Measurements from ENCODE around the gene RPS23. TPM values are rescaled to one million over a fixed set of nuclear protein-coding genes. Genes with fewer than 3 reads are reported as not detected.

RPS23 gene
- 2,350 TPM for total RNA-seq (ENCODE audit: unreplicated experiment)
- long read RNA-seq, transcript RPS23-201 (4 exons, 3,437 nt) = major isoform, 1,142 of 1,269 reads
- long read RNA-seq, transcript RPS23-203 (3 exons, 576 nt) = minor isoform, 89 of 1,269 reads
- long read RNA-seq, partial matches to known transcripts = 7 of 1,269 reads
- long read RNA-seq, other reads (novel, unspliced or antisense) = 30 of 1,269 reads

DNA sequence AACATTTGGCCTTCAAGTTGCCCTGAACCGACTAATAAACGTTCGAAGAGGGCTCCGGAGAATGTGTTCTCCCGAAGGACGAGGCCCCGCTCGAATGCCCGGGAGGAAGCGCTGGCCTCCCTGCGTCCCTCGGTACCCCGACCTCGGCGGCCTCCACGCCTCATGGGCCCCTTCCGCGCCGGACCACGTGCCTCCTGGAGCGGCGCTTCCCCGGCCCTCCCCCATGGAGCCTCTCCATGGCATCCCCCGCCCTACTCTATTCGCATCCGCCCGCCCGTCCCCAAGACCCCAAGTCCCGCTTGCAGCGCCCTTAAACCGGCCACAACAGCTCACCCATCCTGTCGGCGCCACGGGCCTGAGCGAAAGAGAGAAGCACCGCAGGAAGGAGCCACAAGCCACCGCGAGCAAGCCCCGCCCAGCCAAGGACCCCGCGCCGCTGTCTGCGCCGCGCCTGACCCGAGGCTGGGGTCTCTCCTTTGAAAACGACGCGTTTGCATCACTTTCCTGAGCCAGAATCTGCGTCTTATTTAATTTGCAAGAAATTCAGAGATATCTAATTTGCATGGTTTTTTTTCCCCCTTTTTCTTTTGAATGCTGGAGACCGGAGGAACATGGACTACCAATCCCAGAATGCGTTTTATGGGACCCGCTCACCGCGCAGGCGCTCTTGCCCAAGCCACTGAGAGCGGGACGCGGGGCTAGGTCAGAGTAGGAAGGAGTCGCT lies at the start of gene RPS23:
Gene RPS23 (minus strand): TSS at position 368 of the 724 bp plus-strand sequence. CDS start 31 bp downstream, at position 337.
- peaks cover 9% of the 10 kb centered on the region for H3K27me3 Mint-ChIP-seq (ENCODE audit: unreplicated experiment)

DNA sequence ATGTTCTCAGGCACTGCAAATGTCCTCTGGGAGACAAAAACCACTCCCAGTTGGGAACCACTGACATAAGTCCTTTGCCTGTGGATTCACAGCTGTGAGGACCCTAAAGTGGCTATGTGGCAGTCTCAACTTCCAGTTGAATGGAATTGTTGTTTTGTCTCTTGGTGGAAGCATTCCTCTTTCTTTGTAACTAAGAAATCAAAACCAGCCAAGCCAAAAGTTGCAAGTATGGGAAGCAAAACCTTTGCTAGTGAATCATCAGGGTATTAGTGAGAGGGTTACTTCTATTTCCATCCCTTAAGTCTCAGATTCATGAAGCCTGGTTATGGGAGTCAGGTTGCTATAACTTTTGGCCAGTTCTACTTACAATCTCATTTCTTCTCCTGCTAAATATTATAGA lies 49.8 kb upstream of the RPS23 start:
- no peak for DNase-seq (ENCODE audit: low spot score)
- Mint-ChIP-seq H3K27me3 (ENCODE audit: unreplicated experiment) (peaks cover 5% of the 10 kb centered on the region), H3K27ac (ENCODE audit: unreplicated experiment) (no peak overlapping the region), H3K36me3 (ENCODE audit: low read depth, unreplicated experiment) (peaks cover 7% of the 10 kb centered on the region), H3K4me1 (ENCODE audit: unreplicated experiment) (peaks cover 3% of the 10 kb centered on the region), H3K9me3 (ENCODE audit: unreplicated experiment) (no peaks in the 10 kb centered on the region), H3K4me3 (ENCODE audit: unreplicated experiment) (no peak overlapping the region)
- TF ChIP-seq CTCF (IDR thresholded peaks at IDR 0.05; ENCODE audit: unreplicated experiment) = no peak

More for the DNA sequence above, at the start of gene RPS23:
- Mint-ChIP-seq H3K27ac (ENCODE audit: unreplicated experiment) (peak within 1 kb of the TSS; percentile 97), H3K4me3 (ENCODE audit: unreplicated experiment) (peak within 1 kb of the TSS; percentile 94), H3K9me3 (ENCODE audit: unreplicated experiment) (no peaks in the 10 kb centered on the region), H3K4me1 (ENCODE audit: unreplicated experiment) (peaks cover 7% of the 10 kb centered on the region), H3K36me3 (ENCODE audit: low read depth, unreplicated experiment) (peaks cover 26% of the 10 kb centered on the region)
- no peak for TF ChIP-seq CTCF (IDR thresholded peaks at IDR 0.05; ENCODE audit: unreplicated experiment)
- peak; percentile 85 for DNase-seq (ENCODE audit: low spot score)

GRCh38 chr5:82325996-82326395 lies 47.8 kb upstream of the RPS23 start:
- H3K27ac Mint-ChIP-seq (ENCODE audit: unreplicated experiment) = no peak overlapping the region
- no peak for TF ChIP-seq CTCF (IDR thresholded peaks at IDR 0.05; ENCODE audit: unreplicated experiment)
- peaks cover 3% of the 10 kb centered on the region for H3K4me1 Mint-ChIP-seq (ENCODE audit: unreplicated experiment)
- peaks cover 5% of the 10 kb centered on the region for H3K27me3 Mint-ChIP-seq (ENCODE audit: unreplicated experiment)
- H3K36me3 Mint-ChIP-seq (ENCODE audit: low read depth, unreplicated experiment) = peaks cover 7% of the 10 kb centered on the region
- H3K4me3 Mint-ChIP-seq (ENCODE audit: unreplicated experiment) = no peak overlapping the region
- H3K9me3 Mint-ChIP-seq (ENCODE audit: unreplicated experiment) = no peaks in the 10 kb centered on the region
- DNase-seq (ENCODE audit: low spot score) = no peak

- Mint-ChIP-seq H3K9me3 (ENCODE audit: unreplicated experiment) (no peaks in the 10 kb centered on the region), H3K36me3 (ENCODE audit: low read depth, unreplicated experiment) (peaks cover 7% of the 10 kb centered on the region), H3K4me3 (ENCODE audit: unreplicated experiment) (no peak overlapping the region), H3K4me1 (ENCODE audit: unreplicated experiment) (peaks cover 3% of the 10 kb centered on the region), H3K27ac (ENCODE audit: unreplicated experiment) (no peak overlapping the region), H3K27me3 (ENCODE audit: unreplicated experiment) (peaks cover 5% of the 10 kb centered on the region)
- no peak for DNase-seq (ENCODE audit: low spot score)
- no peak for TF ChIP-seq CTCF (IDR thresholded peaks at IDR 0.05; ENCODE audit: unreplicated experiment)
These were observed 47.0 kb upstream of the RPS23 start for GRCh38 chr5:82325155-82325554.

GRCh38 chr5:82320966-82321365 lies 42.8 kb upstream of the RPS23 start:
- Mint-ChIP-seq H3K4me1 (ENCODE audit: unreplicated experiment) (peaks cover 3% of the 10 kb centered on the region), H3K9me3 (ENCODE audit: unreplicated experiment) (no peaks in the 10 kb centered on the region), H3K27ac (ENCODE audit: unreplicated experiment) (no peak overlapping the region), H3K36me3 (ENCODE audit: low read depth, unreplicated experiment) (no peaks in the 10 kb centered on the region), H3K27me3 (ENCODE audit: unreplicated experiment) (peaks cover 2% of the 10 kb centered on the region), H3K4me3 (ENCODE audit: unreplicated experiment) (no peak overlapping the region)
- TF ChIP-seq CTCF (IDR thresholded peaks at IDR 0.05; ENCODE audit: unreplicated experiment) = no peak
- no peak for DNase-seq (ENCODE audit: low spot score)
